Activated gamma-delta T cell (primary cell): ENCODE measurements around the gene SH3PXD2B.
"Not testable (repeated sequence)": the region's sequence is repeated elsewhere in the genome, so short reads cannot be mapped to it uniquely, and the experiment has no call there.

Experiments used
- DNase-seq: peaks from one replicate; lab custom pipeline; 2025; lab: John Stamatoyannopoulos, UW

SH3PXD2B gene

GRCh38 chr5:172402031-172402430 is 52.3 kb downstream of the SH3PXD2B start:
- not testable (repeated sequence) for DNase-seq

GRCh38 chr5:172399826-172400225 is 54.5 kb downstream of the SH3PXD2B start:
- DNase-seq: no peak

DNA sequence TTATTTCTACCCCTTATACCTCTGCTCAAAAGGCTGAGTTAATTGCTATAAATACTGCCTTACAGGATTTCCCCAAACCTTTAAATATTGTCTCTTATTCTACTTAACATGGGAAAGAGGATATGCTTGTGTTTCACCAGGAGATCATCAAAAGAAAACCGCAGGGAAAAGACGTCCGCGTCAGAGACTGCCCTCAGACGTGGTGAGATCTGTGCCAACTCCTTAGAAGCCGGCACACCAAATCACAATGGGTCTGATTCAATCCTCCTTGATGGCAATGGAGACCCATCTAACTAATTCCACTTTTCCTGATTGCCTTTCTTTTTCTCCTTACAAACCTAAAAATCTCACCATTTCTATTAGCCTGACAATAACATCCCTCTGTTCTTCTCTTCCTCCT is 55.0 kb downstream of the SH3PXD2B start:
- no peak for DNase-seq

DNA sequence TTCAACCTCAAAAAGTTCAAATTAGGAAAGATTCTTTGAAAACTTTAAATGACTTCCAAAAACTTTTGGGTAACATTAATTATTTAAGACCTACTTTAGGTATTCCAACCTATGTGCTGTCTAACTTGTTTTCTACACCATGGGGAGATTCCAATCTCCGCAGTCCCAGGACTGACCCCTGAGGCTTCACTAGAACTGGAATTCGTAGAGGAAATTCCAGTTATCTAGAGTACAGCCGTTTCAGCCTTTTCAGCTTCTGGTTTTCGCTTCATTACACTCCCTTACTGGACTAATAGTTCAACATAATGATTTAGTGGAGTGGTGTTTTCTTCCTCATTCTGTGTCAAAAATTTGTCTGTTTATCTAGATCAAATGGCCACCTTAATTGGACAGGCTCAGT is 55.7 kb downstream of the SH3PXD2B start:
- DNase-seq: not testable (repeated sequence)

GRCh38 chr5:172396994-172397393 is 57.3 kb downstream of the SH3PXD2B start:
- not testable (repeated sequence) for DNase-seq

GRCh38 chr5:172396220-172396619 is 58.1 kb downstream of the SH3PXD2B start:
- no peak for DNase-seq

DNA sequence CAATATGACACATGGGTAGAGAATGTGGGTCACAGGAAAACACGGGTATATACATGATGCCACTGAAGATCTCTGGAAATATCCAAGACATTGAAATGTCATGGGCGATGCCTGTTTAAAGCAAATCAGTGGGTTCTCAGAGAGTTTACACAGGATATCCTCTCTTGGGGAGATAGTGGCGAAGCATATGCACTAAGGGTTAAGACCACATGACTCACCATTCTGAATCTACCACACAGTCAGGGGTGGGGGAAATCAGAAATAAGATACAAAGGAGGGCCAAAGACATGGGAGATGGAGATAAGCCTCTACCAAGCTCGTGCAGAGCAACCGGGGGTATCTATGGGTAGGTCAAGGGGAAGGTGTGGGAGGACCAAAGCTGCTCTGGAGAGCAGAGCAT is 58.8 kb downstream of the SH3PXD2B start:
- no peak for DNase-seq

DNA sequence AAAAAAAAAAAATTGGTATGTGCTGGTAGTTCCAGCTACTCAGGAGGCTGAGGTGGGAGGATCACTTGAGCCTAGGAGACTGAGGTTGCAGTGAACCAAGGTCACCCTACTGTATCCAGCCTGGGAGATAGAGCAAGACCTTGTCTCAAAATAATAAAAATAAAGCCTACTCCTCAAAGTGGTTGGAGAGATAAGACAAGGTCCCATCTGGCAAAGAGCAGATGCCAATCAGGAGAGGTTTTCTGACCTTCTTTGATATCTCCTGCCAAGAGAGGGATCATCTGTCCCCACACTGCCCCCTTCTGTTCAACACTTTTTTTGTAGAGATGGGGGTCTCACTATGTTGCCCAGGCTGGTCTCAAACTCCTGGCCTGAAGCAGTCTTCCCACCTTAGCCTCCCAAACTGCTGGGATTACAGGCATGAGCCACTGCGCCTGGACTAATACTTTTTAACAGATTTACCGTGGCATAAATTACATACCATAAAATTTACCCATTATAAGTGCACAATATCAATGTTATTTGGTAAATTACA is 64.7 kb downstream of the SH3PXD2B start:
- no peak for DNase-seq

DNA sequence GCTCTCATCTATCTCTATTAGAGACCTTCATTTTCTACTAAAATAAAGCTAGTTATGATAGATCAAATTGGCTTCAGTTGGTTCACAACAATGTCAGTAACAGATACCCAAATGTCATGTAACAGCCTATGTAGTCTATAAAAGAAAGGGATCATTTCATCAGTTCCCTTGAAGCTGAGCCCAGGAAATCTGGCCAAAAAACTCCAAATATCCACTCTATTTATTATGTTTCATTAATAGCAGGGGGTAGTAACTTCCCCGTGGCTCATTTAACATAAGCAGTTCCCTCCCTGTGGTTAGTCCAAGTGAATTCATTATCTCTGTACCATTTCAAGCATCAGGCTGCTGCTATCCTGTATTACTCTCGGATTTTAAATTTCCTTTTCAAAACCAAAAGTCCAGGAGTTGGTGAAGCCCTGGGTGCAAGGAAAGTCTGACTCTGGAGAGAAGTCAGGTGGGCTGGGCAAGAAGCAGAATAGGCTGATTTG is 66.0 kb downstream of the SH3PXD2B start:
- DNase-seq: no peak

GRCh38 chr5:172385707-172386106 is 68.6 kb downstream of the SH3PXD2B start:
- DNase-seq: no peak

DNA sequence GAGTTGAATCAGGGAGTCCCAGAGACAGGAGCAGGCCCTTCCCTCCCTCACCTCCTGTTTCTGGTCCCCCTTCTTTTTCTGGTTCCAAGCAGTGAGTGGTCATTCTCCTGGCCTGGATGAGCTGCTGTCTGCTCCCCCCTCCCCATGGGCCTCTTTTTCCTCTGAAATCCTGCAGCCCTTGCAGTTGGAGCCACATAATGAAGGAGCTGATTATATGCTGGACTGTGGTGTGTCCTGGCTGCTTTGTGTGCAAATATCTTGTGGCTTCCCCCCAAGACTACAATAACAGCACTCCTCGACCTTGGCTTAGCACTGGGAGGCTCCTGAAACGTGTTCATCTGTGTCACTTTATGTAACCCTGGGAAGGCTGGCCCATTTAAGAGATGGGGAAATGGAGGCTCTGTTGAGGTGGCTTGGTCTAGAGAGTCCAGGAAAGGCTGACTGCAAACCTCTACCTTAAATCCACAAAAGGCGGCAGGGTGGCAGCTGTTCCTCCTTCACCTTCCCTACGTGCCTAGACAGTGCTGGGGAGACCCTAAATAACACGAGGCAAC is 69.2 kb downstream of the SH3PXD2B start:
- no peak for DNase-seq

GRCh38 chr5:172383191-172383802 is 71.0 kb downstream of the SH3PXD2B start:
- no peak for DNase-seq

DNA sequence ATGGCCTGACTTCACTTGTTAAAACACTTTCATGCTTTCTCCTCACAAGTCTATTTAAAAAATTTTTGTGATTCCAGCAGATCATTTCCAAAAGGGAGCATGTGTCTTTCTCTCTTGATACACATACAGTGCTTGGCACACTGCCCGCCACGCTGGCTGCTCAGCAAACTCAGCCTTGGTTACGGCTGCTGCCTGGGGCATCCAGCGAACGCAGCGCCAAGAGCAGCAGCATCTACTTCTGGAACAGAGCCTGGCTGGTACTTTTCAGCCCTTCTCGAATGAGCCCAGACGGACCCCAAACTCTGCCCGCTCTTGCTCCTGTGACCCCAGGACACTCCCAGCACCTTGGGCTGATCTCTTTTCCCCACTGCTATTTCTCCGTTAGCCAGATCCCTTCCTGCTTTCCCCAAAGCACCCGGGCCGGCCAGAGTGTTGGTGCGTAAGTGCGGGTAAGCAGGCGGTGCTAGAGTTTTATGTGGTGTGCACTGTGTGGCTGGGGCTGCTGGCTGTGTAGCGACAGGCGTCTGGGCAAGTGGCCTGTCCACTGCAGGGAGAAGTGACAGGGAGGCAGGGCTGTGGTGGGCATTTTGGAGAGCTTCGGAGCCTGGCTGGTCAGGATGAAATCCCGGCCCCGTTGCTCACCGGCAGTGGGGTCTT is 73.2 kb downstream of the SH3PXD2B start:
- DNase-seq: no peak

- DNase-seq: no peak
Measured at GRCh38 chr5:172380301-172380986, 73.9 kb downstream of the SH3PXD2B start.

GRCh38 chr5:172379481-172379880 is 74.8 kb downstream of the SH3PXD2B start:
- no peak for DNase-seq

- no peak for DNase-seq
Measured at GRCh38 chr5:172377856-172378255, 76.5 kb downstream of the SH3PXD2B start.

DNA sequence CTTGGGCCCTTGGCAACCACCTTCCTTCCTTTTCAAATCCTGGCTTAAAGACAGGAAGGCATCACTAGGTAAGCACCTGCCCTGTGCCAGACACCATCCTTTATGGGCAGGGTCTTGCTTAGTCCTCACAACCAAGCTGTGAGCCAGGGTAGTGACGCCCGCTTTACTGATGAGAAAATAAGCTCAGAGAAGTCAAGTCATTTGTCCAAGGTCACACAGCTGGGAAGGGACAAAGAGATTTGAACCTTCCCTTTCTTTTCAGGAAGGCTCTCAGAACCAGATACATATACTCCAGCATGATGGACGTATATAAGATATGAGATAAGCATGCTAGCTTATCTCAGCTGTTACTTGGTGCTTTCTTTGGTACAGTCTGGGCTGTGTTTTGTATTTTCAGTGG is 76.9 kb downstream of the SH3PXD2B start:
- DNase-seq: no peak

DNA sequence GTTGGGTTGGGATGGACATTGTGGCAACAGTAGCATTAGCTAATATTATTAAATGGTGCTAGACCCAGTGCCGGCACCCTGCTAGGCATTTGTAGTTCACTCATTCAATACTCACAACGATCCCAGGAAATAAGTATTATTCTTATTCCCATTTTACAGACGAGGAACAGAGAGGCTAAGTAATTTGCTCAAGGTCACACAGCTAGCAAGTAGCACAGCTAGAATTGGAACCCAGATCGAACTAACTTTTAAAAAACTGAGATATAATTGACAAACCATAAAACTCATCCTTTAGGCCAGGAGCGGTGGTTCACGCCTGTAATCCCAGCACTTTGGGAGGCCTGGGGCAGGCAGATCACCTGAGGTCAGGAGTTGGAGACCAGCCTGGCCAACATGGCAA is 79.5 kb downstream of the SH3PXD2B start:
- no peak for DNase-seq

GRCh38 chr5:172373680-172374079 is 80.6 kb downstream of the SH3PXD2B start:
- no peak for DNase-seq

DNA sequence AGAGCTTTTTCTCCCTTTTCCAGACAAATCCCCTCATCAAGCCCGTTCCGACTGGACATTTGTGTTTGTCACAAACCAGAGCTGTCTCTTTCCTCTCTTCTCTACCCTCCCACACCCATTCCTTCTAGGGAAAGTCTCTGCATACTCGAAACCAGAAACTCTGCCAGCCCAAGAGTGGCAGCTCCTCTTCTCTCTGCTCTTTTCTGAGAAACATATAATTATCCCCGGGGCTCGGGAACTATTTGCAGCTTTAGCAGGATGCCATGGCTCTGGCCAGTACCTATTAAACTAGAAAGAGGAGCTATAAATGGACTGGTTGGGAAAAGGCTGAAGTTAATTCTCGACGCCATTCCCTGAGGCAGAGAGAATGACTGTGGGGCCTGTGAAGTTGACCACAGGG is 82.6 kb downstream of the SH3PXD2B start:
- DNase-seq: no peak

- DNase-seq: no peak
Measured at GRCh38 chr5:172370648-172371545, 83.4 kb downstream of the SH3PXD2B start.
